Measurements from ENCODE around the gene ACTR3C. TPM values are rescaled to one million over a fixed set of nuclear protein-coding genes. Genes with fewer than 3 reads are reported as not detected.
A peak's percentile ranks its signal among the peaks of the same experiment; 100 is the strongest.

The ACTR3C gene
- total and polyA plus RNA-seq, 2 donors (not counting 1 experiment from before 2014, with no cell fraction given) = 4.0 to 20.7 TPM

GRCh38 chr7:150367677-150368095, 44.3 kb upstream of the ACTR3C start:
- Histone ChIP-seq H3K4me2 (replicated peaks; ENCODE audit: low read depth, low read length, poor library complexity, severe bottlenecking) (peak overlapping the region; percentile 85), H3K27me3 (replicated peaks in 1 of 4; ENCODE audit: control extremely low read depth in 1 of 4, control insufficient read depth in 3 of 4, insufficient read depth in 4 of 4, low read length in 3 of 4) (no peaks in the 10 kb centered on the region), H3K27ac (ENCODE audit: low read length in 2 of 2) (peak overlapping the region; percentile 98 to 99), H2AFZ (ENCODE audit: insufficient read depth, low read depth, low read length, poor library complexity, severe bottlenecking) (peak overlapping the region; percentile 76), H3K79me2 (ENCODE audit: control insufficient read depth, insufficient read depth, low read length) (peaks cover 21% of the 10 kb centered on the region), H3K4me3 (ENCODE audit: control extremely low read depth in 1 of 5, extremely low read depth in 1 of 5, insufficient read depth in 1 of 5, low read depth in 2 of 5, low read length in 4 of 5) (peak overlapping the region in 4 of 5 experiments; percentile 67 to 98 (median 88)), H3K9ac (ENCODE audit: low read length) (peak overlapping the region; percentile 88), H4K20me1 (ENCODE audit: control insufficient read depth, insufficient read depth, low read length, poor library complexity, severe bottlenecking) (peaks cover 19% of the 10 kb centered on the region), H3K4me1 (ENCODE audit: control insufficient read depth in 2 of 2, insufficient read depth in 2 of 2, low read length in 2 of 2) (peaks cover 57 to 67% of the 10 kb centered on the region in 2 donors), H3K36me3 (replicated peaks in 1 of 2; ENCODE audit: control extremely low read depth in 1 of 2, control insufficient read depth in 1 of 2, extremely low read depth in 1 of 2, insufficient read depth in 2 of 2, low read length in 1 of 2) (peaks cover 0 to 18% of the 10 kb centered on the region in 2 experiments), H3K9me3 (ENCODE audit: control extremely low read depth in 1 of 3, control insufficient read depth in 2 of 3, insufficient read depth in 1 of 3, low read length in 2 of 3) (no peaks in the 10 kb centered on the region)
- intact Hi-C loops (cut with micrococcal nuclease) = loop anchor here (1.0 to 10.0 kb wide), 4 partner anchors 39 to 691 kb away; partner anchors contain the start of genes ABCB8, ATG9B and SLC4A2
- ChIA-PET CTCF (interaction anchor here (2.9 to 7.3 kb wide), 3 partner anchors 10 to 39 kb away, joined by 20 to 71 read pairs (median 59); a partner anchor contains a TSS), POLR2A (interaction anchor here (0.7 to 6.6 kb wide), 3 partner anchors 9 to 39 kb away, joined by 7 to 120 read pairs (median 64); partner anchors contain the start of gene ZNF775)
- DNase-seq (no peak), ATAC-seq (ENCODE audit: low read depth) (no peak)
- H3K9me3 Mint-ChIP-seq (ENCODE audit: insufficient read depth) = no peaks in the 10 kb centered on the region
- TF ChIP-seq, protein P1, sequence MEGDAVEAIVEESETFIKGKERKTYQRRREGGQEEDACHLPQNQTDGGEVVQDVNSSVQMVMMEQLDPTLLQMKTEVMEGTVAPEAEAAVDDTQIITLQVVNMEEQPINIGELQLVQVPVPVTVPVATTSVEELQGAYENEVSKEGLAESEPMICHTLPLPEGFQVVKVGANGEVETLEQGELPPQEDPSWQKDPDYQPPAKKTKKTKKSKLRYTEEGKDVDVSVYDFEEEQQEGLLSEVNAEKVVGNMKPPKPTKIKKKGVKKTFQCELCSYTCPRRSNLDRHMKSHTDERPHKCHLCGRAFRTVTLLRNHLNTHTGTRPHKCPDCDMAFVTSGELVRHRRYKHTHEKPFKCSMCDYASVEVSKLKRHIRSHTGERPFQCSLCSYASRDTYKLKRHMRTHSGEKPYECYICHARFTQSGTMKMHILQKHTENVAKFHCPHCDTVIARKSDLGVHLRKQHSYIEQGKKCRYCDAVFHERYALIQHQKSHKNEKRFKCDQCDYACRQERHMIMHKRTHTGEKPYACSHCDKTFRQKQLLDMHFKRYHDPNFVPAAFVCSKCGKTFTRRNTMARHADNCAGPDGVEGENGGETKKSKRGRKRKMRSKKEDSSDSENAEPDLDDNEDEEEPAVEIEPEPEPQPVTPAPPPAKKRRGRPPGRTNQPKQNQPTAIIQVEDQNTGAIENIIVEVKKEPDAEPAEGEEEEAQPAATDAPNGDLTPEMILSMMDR (IDR thresholded peaks at IDR 0.05) = no peak
- TF ChIP-seq EZH2 (IDR thresholded peaks at IDR 0.05; ENCODE audit: borderline replicate concordance, insufficient read depth, low read depth, low read length, poor library complexity, severe bottlenecking) = no peak
- WGBS (ENCODE audit: insufficient coverage) = 0% methylated on average over 2 of the region's 8 CpGs
- H3K4me3 Mint-ChIP-seq = peak overlapping the region; percentile 92
- no peaks in the 10 kb centered on the region for H3K27me3 Mint-ChIP-seq
- peak overlapping the region; percentile 97 for H3K27ac Mint-ChIP-seq
- H3K4me1 Mint-ChIP-seq = peaks cover 68% of the 10 kb centered on the region
